Measurements from ENCODE around the gene ZNF438. TPM values are rescaled to one million over a fixed set of nuclear protein-coding genes. Genes with fewer than 3 reads are reported as not detected.

Gene ZNF438
- total RNA-seq, 1 experiment from 2014 or later: 2.0 TPM

DNA sequence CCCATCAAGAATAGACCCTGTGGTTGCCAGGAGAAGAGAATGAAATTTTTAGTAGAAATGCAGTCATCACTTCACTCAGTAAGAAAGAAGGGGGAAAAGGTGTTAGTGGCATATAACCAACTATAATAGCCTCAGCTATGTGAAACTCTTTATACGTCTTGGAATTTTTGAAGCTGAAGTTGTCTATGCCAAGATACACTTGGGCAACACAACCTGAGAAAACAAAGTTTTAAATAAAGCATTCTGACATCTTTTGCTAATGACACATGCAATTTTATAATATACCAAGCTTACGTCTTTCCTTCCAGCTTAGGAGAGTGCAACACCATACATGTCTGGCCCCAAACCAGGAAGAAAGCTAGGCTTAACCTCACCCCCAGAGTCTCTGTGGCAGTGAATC is 40.8 kb upstream of the ZNF438 start:
- ATAC-seq (no peak), DNase-seq (ENCODE audit: low read depth, low spot score) (no peak)
- peaks cover 2% of the 10 kb centered on the region; the same call in 1 of the 2 replicates for H3K27me3 ChIP-seq (ENCODE audit: control insufficient read depth, insufficient read depth, low read length)
- in situ Hi-C loops (cut with HindIII; ENCODE audit: low pct_unique_long_range_greater_than_20kb, low sequenced_read_pairs) (no loop called here), intact Hi-C loops (cut with micrococcal nuclease; ENCODE audit: unreplicated experiment) (no loop called here)
- ChIA-PET CTCF (no interaction called here), POLR2A (no interaction called here)
- H3K27ac ChIP-seq (ENCODE audit: low read length): no peak overlapping the region
- TF ChIP-seq, protein P1, sequence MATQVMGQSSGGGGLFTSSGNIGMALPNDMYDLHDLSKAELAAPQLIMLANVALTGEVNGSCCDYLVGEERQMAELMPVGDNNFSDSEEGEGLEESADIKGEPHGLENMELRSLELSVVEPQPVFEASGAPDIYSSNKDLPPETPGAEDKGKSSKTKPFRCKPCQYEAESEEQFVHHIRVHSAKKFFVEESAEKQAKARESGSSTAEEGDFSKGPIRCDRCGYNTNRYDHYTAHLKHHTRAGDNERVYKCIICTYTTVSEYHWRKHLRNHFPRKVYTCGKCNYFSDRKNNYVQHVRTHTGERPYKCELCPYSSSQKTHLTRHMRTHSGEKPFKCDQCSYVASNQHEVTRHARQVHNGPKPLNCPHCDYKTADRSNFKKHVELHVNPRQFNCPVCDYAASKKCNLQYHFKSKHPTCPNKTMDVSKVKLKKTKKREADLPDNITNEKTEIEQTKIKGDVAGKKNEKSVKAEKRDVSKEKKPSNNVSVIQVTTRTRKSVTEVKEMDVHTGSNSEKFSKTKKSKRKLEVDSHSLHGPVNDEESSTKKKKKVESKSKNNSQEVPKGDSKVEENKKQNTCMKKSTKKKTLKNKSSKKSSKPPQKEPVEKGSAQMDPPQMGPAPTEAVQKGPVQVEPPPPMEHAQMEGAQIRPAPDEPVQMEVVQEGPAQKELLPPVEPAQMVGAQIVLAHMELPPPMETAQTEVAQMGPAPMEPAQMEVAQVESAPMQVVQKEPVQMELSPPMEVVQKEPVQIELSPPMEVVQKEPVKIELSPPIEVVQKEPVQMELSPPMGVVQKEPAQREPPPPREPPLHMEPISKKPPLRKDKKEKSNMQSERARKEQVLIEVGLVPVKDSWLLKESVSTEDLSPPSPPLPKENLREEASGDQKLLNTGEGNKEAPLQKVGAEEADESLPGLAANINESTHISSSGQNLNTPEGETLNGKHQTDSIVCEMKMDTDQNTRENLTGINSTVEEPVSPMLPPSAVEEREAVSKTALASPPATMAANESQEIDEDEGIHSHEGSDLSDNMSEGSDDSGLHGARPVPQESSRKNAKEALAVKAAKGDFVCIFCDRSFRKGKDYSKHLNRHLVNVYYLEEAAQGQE (IDR thresholded peaks at IDR 0.05; ENCODE audit: insufficient read depth in 1 of 2, low read depth in 2 of 2, low read length in 1 of 2): no peak
- TF ChIP-seq, protein P2, sequence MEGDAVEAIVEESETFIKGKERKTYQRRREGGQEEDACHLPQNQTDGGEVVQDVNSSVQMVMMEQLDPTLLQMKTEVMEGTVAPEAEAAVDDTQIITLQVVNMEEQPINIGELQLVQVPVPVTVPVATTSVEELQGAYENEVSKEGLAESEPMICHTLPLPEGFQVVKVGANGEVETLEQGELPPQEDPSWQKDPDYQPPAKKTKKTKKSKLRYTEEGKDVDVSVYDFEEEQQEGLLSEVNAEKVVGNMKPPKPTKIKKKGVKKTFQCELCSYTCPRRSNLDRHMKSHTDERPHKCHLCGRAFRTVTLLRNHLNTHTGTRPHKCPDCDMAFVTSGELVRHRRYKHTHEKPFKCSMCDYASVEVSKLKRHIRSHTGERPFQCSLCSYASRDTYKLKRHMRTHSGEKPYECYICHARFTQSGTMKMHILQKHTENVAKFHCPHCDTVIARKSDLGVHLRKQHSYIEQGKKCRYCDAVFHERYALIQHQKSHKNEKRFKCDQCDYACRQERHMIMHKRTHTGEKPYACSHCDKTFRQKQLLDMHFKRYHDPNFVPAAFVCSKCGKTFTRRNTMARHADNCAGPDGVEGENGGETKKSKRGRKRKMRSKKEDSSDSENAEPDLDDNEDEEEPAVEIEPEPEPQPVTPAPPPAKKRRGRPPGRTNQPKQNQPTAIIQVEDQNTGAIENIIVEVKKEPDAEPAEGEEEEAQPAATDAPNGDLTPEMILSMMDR (IDR thresholded peaks at IDR 0.05): no peak
- no peak for TF ChIP-seq POLR2AphosphoS5 (IDR thresholded peaks at IDR 0.05; ENCODE audit: low read depth, low read length)
- TF ChIP-seq TCF7L2 (IDR thresholded peaks at IDR 0.05; ENCODE audit: low read depth, low read length): no peak
- no peak for TF ChIP-seq SIN3A (IDR thresholded peaks at IDR 0.05; ENCODE audit: borderline replicate concordance, insufficient read depth, low read depth, low read length)
- no TSS peak for BruUV-seq (replicated peaks)
- no peaks in the 10 kb centered on the region for H3K36me3 ChIP-seq (ENCODE audit: control insufficient read depth, insufficient read depth, low read length)
- no peak overlapping the region for H3K4me3 ChIP-seq (ENCODE audit: low read depth in 2 of 2, low read length in 2 of 2)
- H3K9me3 ChIP-seq (ENCODE audit: control insufficient read depth, insufficient read depth, low read depth, low read length): no peaks in the 10 kb centered on the region
- no peaks in the 10 kb centered on the region for H3K4me1 ChIP-seq (ENCODE audit: control insufficient read depth, insufficient read depth, low read length)

DNA sequence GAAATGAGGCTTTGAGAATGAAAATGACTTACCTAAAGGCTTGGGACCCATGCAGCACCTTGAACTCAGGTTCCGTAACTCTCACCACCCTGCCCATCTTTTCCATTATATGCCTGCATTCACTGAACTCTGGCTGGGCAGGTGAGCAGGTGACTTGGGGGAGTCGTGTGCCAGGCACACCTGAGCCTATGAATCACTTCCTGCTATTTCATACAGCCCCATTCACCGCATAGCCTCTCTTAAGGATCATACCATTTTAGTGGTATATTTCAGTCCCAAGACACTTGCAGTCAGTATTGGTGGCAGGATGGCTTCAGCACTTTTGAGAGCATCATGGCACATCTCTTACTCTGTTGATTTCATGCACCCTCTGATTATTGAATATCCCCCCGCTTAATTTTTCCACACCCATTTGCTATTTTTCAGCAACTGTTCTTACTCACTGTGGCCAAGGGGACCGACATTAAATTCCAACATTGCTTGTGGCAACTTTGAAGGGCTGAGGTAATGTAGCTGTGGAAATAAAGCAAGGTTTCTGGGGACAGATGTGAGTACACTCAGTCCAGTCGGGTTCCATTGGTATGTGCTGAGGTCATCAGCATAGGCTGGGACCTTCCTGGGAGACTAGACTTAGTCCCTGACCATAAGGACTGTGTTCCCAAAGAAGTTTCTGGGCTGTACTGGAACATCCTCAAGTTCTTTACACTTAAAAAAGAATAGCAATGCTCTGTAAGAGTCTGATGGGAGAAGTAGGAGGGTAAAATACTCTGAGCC is 39.8 kb upstream of the ZNF438 start:
- DNase-seq (ENCODE audit: low read depth, low spot score) (no peak), ATAC-seq (no peak)
- TF ChIP-seq, protein P1 (IDR thresholded peaks at IDR 0.05; ENCODE audit: insufficient read depth in 1 of 2, low read depth in 2 of 2, low read length in 1 of 2): no peak
- TF ChIP-seq POLR2AphosphoS5 (IDR thresholded peaks at IDR 0.05; ENCODE audit: low read depth, low read length) (no peak), SIN3A (IDR thresholded peaks at IDR 0.05; ENCODE audit: borderline replicate concordance, insufficient read depth, low read depth, low read length) (no peak), TCF7L2 (IDR thresholded peaks at IDR 0.05; ENCODE audit: low read depth, low read length) (no peak)
- TF ChIP-seq, protein P2 (IDR thresholded peaks at IDR 0.05): no peak
- Histone ChIP-seq H3K4me3 (ENCODE audit: low read depth in 2 of 2, low read length in 2 of 2) (no peak overlapping the region), H3K36me3 (ENCODE audit: control insufficient read depth, insufficient read depth, low read length) (no peaks in the 10 kb centered on the region), H3K27me3 (ENCODE audit: control insufficient read depth, insufficient read depth, low read length) (peaks cover 2% of the 10 kb centered on the region; the same call in 1 of the 2 replicates), H3K27ac (ENCODE audit: low read length) (no peak overlapping the region), H3K4me1 (ENCODE audit: control insufficient read depth, insufficient read depth, low read length) (no peaks in the 10 kb centered on the region), H3K9me3 (ENCODE audit: control insufficient read depth, insufficient read depth, low read depth, low read length) (no peaks in the 10 kb centered on the region)
- BruUV-seq (replicated peaks): no TSS peak
- ChIA-PET CTCF (no interaction called here), POLR2A (no interaction called here)
- intact Hi-C loops (cut with micrococcal nuclease; ENCODE audit: unreplicated experiment): no loop called here
- in situ Hi-C loops (cut with HindIII; ENCODE audit: low pct_unique_long_range_greater_than_20kb, low sequenced_read_pairs): no loop called here

Data from Panc1 (cell line).